Head of caudate nucleus (tissue), 42 donors: Measurements from ENCODE around the gene KRT28.
"Not testable (repeated sequence)": the region's sequence is repeated elsewhere in the genome, so short reads cannot be mapped to it uniquely, and the experiment has no call there.

Experiments
- DNase-seq, 42 donors: peaks; one replicate each; pipeline versions ENCODE4 v3.0.0 to v3.0.0-alpha.2; 2020 to 2021; ENCODE audit warnings: mixed read lengths in 7 of 42
- intact Hi-C: fragments of 100-400 bp; cut with DNase I; formaldehyde crosslinking; loops from one replicate; pipeline ENCODE4 v1.15.0; 2022

The KRT28 gene

DNA sequence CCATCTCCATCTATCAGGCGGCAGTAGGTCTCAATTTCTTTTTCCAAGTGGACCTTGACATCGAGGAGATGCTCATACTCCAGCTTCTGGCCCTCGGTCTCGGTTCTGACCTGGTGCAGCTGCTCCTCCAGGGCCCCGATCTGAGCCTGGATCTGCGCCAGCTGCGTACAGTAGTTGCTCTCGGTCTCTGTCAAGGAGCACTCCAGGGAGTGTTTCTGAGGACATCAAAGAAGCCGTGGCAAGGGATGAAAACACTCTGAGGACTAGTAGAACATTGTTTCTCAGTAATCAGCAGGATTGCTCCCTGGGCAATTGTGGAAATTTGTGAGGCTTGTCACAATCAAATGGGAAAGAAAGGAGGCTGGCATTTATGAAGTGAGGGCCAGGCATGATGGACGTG is 5.9 kb downstream of the KRT28 start:
- no peak for DNase-seq
- intact Hi-C loops, result no loop called here

- intact Hi-C loops, result no loop called here
- DNase-seq, result no peak
Observed at GRCh38 chr17:40791787-40792436, 7.8 kb downstream of the KRT28 start.

DNA sequence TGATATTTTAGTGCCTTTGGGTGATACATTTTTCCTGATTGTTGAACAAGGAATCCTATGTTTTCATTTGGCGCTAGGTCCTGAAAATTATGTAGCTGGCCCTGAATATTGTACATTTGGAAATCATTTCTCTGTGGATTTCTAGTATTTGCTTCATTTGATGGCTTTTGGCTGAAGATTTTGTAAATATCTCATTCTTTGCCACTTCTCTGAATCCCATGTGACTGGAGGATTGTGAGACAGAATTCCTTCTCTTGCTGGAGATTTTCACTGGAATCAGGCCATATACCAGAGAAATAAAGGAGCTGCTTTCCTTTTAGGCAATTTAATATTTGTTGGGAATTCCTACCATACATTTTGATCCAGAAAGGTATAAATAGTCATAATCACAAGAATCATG is 8.6 kb downstream of the KRT28 start:
- intact Hi-C loops, result no loop called here
- no peak for DNase-seq

DNA sequence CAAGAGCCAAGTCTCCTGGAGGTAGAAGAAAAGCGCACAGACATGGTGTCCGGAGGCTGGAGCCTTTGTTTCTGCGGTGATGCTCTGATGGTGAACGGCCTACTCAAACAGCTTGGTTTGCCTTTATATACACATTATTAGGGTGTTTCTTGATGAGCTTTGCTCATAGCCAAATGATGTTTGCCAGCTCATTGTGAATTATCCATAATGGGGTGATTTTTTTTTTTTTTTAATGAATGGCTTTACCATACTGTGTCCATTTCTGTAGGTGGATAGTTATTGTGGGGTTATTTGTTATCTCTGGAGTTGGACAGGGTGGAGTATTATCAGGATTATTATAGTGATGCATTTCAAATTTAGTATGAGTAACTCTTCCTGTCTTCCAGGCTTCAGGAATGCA is 17.3 kb downstream of the KRT28 start, which contains the start of gene KRT27:
KRT27 (minus strand) TSS at position 101 of the 400 bp plus-strand sequence; CDS start at position 44, 57 bp downstream.
- intact Hi-C loops, result no loop called here
- DNase-seq, result no peak

GRCh38 chr17:40779181-40779909 is 20.4 kb downstream of the KRT28 start:
- peak in 27 of 42 donors; percentile 8 to 66 (median 43) for DNase-seq
- intact Hi-C loops, result no loop called here

DNA sequence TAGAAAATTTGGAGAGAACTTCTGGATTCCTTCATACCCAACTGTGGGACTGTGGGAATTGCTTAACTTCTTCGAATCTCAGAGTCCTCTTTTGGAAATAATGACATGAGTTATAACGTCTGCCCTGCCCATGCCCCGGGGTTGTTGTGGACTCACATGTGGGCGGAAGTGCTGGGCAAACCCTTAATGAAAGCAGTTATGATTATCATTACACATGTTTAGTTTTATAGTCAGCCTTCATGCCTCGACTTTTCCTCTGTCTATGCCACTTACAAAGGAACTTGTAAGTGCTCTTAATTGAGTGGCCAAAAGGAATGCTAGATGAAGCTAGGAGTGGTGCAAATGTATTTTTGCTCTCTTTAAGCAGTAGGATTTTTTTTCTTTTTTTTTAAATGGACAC is 21.3 kb downstream of the KRT28 start:
- DNase-seq, result no peak
- intact Hi-C loops, result no loop called here

DNA sequence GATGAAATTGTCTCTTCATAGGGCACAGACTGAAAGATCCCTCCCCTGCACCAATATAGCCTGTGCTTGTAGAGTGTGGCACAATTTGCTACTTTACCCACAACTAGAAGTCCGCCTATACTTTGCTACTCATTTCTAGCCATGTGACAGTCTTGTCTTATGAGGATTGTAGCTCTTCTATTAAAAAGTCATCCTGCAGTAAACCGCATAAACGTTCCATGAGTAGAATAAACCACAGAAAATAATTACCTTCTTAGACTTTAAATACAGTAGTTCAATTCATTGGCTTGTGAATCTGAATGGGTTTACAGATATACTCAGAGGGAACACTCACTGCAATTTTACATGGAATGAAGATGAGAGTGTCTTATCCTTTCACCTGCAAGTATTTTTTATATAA is 21.8 kb downstream of the KRT28 start:
- DNase-seq, result no peak
- intact Hi-C loops, result no loop called here

- DNase-seq, result no peak
- intact Hi-C loops, result no loop called here
Observed at GRCh38 chr17:40777459-40777858, 22.3 kb downstream of the KRT28 start.

DNA sequence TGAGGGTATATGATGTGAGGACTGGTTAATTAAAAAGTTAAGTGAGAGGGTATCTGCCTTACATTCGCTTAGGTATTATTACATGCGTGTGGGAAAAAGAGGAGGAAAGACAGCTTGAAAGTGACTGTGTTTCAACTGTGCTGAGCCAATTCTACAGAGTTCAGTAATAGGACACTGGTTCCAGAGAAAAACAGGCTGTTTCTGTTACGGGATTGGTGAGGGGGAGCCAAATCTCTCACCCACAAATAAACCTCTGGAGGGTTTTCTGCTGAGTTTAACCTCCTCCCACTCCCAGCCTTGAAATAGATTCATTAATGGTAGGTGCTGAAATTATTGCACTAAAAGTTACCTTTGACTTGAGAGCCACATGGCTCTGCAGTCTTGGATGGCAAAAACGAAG is 23.8 kb downstream of the KRT28 start:
- intact Hi-C loops, result no loop called here
- DNase-seq, result peak in 1 of 42 donors; percentile 4

GRCh38 chr17:40772101-40772500 is 27.7 kb downstream of the KRT28 start, which contains the start of gene KRT26:
KRT26 (minus strand) TSS chr17:40772201; CDS start chr17:40772113, 88 bp downstream.
- DNase-seq, result no peak
- intact Hi-C loops, result no loop called here

DNA sequence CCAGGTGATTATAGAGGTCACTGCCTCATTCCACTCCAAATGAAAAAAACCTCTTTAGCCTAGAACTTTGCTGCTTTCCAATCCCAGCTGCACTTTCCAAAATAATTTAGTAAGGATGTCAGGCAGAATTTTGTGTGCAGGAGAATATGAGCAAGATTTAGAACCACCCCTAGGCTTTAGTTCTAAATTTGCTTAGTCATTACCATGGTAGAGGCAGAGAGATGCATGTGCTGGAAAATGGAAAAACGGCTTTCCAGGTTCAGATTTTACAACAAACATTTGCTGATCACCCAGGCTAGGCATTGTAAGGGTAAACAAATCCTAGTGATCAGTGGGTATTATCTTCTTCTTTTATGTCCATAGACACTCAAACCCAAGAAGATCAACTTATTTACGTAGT is 34.1 kb downstream of the KRT28 start:
- intact Hi-C loops, result no loop called here
- DNase-seq, result no peak

GRCh38 chr17:40763752-40764151 is 36.0 kb downstream of the KRT28 start:
- intact Hi-C loops, result no loop called here
- no peak for DNase-seq

GRCh38 chr17:40760105-40761016 is 39.4 kb downstream of the KRT28 start:
- intact Hi-C loops, result no loop called here
- no peak for DNase-seq

- no peak for DNase-seq
- intact Hi-C loops, result no loop called here
Observed at GRCh38 chr17:40755231-40755630, 44.5 kb downstream of the KRT28 start, which contains the start of gene KRT25. KRT25 (minus strand) TSS chr17:40755331; CDS start chr17:40755271, 60 bp downstream.

- no peak for DNase-seq
Observed at GRCh38 chr17:40753804-40754203, 46.0 kb downstream of the KRT28 start.

GRCh38 chr17:40751065-40751464 is 48.7 kb downstream of the KRT28 start:
- intact Hi-C loops, result no loop called here
- DNase-seq, result no peak

More at GRCh38 chr17:40753804-40754203, 46.0 kb downstream of the KRT28 start:
- intact Hi-C loops, result no loop called here

DNA sequence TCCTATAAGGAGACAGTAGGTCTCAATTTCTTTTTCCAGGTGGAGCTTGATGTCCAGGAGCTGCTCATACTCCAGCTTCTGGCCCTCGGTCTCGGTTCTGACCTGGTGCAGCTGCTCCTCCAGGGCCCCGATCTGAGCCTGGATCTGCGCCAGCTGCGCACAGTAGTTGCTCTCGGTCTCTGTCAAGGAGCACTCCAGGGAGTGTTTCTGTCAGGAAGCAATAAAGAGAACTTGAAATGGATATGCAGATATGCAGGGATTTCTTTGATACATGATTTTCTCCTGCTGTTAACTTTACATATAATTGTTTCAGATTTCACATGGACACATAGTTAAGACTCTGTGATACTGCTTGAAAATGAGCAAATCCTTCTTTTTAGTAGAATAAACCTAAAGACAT is 49.4 kb downstream of the KRT28 start:
- DNase-seq, result no peak
- intact Hi-C loops, result no loop called here

GRCh38 chr17:40748666-40749065 is 51.1 kb downstream of the KRT28 start:
- DNase-seq, intact Hi-C loops: not testable (repeated sequence)
